GM19324 (cell line): Measurements from ENCODE around the gene PXDN.

Experiments used
- ATAC-seq: cut with Tn5 transposase; IDR thresholded peaks from one replicate; pipeline ENCODE4 v1.9.1; 2021; ENCODE audit warnings: mild to moderate bottlenecking, moderate library complexity; ENCODE audit not compliant: unreplicated experiment, low FRiP score

The PXDN gene

GRCh38 chr2:1756456-1756855, 12.1 kb upstream of the PXDN start:
- ATAC-seq = no peak

GRCh38 chr2:1755436-1756191, 11.3 kb upstream of the PXDN start:
- no peak for ATAC-seq

GRCh38 chr2:1754461-1755170, 10.3 kb upstream of the PXDN start:
- no peak for ATAC-seq

- no peak for ATAC-seq
Measured at GRCh38 chr2:1754046-1754445, 9.7 kb upstream of the PXDN start.

GRCh38 chr2:1752751-1753150, 8.4 kb upstream of the PXDN start:
- no peak for ATAC-seq

- ATAC-seq = no peak
Measured at GRCh38 chr2:1751767-1752725, 7.7 kb upstream of the PXDN start.

- no peak for ATAC-seq
Measured at GRCh38 chr2:1750933-1751766, 6.8 kb upstream of the PXDN start.

- no peak for ATAC-seq
Measured at GRCh38 chr2:1750270-1750932, 6.1 kb upstream of the PXDN start.

GRCh38 chr2:1749489-1750119, 5.3 kb upstream of the PXDN start:
- ATAC-seq = no peak

- ATAC-seq = no peak
Measured at GRCh38 chr2:1748741-1749488, 4.6 kb upstream of the PXDN start.

GRCh38 chr2:1748176-1748740, 3.9 kb upstream of the PXDN start:
- ATAC-seq = no peak

- no peak for ATAC-seq
Measured at GRCh38 chr2:1747065-1747941, 3.0 kb upstream of the PXDN start.

GRCh38 chr2:1746174-1747064, 2.1 kb upstream of the PXDN start:
- no peak for ATAC-seq

GRCh38 chr2:1745171-1746023, 1.1 kb upstream of the PXDN start:
- no peak for ATAC-seq

- ATAC-seq = no peak
Measured at GRCh38 chr2:1744151-1744445, 217 bp downstream of the PXDN start.
